SKM-1 (cell line): Measurements from ENCODE around the gene LYVE1.

ENCODE experiments used
- DNase-seq: peaks from one replicate; lab custom pipeline; 2025; ENCODE audit not compliant: unreplicated experiment; lab: John Stamatoyannopoulos, UW

Gene LYVE1

DNA sequence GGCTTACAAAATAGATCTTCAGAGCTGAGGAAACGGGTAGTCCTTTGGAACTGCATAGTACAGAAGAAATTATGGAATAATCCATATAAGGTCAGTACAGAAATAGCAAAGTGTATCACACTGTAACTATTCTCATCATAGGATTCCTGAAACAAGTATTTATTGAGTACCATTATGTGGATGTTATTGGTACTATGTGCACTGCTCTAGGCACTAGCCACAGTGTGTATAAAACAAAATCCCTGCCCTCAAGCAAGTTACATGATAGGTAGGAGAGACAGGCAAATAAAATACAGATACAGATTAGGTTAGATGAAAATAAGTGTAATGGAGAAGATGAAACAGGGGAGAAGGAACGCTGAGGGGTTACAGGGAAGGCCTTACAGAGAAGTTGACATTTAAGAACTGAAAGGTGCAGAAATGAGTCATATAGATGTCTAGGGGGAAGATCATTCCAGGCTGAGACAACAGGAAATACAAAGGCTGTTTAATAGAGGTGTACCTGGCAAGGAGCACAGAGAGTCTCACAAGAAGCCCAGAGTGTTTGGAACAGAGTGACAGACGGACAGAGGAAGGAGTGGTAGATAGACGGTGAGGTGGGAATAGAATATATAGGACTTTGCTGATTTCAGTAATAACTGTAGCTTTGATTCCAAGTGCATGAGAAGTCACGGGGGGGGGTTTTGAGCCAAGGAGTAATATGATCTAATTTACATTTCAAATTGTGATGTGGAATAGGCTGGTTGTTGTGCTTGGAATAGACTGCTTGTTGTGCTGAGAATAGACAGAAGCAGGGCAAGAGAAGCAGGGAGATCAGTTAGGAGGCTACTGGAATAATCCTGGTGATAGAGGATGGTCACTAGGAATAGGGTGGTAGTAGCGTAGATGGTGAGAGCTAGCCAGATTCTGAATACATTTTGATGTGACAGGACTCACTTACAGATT lies 41.2 kb downstream of the LYVE1 start:
- no peak for DNase-seq

DNA sequence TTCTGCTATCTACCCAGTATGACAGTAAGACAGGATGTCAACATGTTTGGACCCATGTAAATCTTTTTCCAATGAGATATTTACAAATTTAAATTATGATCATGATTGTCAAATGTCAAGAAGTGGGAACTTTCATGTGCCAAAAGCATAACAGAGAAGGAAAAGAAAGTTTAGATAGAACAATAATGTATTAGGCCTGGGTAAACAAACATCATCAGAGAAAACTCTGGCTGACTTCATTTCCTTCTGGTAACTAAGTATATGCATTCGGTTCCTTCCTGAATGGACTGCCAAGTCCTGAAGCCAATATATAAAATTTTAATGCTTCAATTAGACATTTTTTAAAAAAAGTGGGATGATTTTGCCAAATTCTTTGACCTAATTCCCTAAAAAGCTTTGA lies 44.0 kb downstream of the LYVE1 start:
- DNase-seq = no peak

GRCh38 chr11:10522921-10523320 lies 45.5 kb downstream of the LYVE1 start:
- DNase-seq = no peak

GRCh38 chr11:10522276-10522675 lies 46.2 kb downstream of the LYVE1 start:
- DNase-seq = no peak

GRCh38 chr11:10520562-10520961 lies 47.9 kb downstream of the LYVE1 start:
- no peak for DNase-seq

- DNase-seq = no peak
Measured at GRCh38 chr11:10519630-10520029, 48.8 kb downstream of the LYVE1 start.

DNA sequence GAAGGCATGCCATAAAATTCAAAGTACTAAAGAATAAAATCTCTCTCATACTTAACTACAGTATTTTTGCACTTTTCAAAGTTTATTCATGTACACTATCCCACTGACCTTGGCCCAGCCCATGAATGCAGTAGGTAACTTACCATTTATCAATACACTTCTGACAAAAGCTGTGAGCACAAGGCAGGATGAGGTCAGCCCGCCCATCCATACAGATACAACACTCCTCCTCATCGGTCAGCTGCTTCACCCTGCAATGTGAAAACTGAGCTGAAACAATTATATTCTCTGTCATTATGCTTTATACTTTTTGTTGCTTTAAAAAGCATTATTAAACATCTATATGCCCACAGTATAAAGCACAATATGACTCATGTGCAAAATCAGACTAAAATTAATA lies 49.6 kb downstream of the LYVE1 start:
- no peak for DNase-seq

- no peak for DNase-seq
Measured at GRCh38 chr11:10518123-10518522, 50.3 kb downstream of the LYVE1 start.

DNA sequence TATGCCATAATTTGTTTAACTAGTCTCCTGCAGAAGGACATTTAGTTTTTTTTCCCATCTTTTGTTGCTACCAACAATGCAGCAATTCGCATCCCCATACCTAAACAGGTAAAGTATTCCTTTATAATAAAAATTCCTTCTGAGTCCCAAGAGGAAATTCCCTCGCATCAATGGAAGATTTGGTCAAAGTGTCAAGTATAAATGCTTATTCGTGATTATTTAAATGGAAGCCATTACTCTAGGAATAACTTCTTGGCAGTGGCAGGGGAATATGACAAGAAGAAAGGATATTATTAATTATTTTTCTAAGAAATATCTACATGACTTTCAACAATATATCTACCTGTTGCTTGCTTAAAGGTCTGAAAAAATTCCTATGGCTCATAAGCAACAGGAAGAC lies 53.0 kb downstream of the LYVE1 start:
- DNase-seq = no peak

DNA sequence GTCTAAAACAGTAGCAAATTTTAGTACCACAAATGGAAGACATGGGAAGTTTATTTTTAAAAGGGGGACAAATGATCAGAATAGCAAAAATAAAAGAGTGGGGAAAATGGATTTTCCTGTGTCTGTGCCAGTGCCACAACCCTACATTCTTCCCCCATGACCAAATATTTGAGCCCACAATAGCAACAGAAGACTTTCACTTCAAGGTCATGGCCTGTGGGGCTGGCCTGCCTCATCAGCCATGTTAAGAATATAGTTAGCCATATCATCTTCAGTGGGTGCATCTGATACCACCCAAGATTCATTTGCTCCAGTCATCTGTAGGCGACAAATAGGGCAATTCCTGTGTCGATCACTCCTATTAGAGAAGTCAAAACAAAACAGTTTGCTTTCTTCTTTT lies 53.8 kb downstream of the LYVE1 start:
- no peak for DNase-seq

- DNase-seq = no peak
Measured at GRCh38 chr11:10514202-10514601, 54.3 kb downstream of the LYVE1 start.

GRCh38 chr11:10511181-10511621 lies 57.3 kb downstream of the LYVE1 start:
- DNase-seq = no peak
